ENCODE results near the gene PIK3R5.

Gene PIK3R5

GRCh38 chr17:8839410-8839935, 126.0 kb downstream of the PIK3R5 start:
- TF ChIP-seq GATA1 (IDR thresholded peaks at IDR 0.05; ENCODE audit: low read depth, low read length) (no peak), POLR2A (IDR thresholded peaks at IDR 0.05; ENCODE audit: low read length) (no peak)
- DNase-seq, result no peak

GRCh38 chr17:8838551-8839095, 126.9 kb downstream of the PIK3R5 start:
- no peak for DNase-seq

GRCh38 chr17:8837563-8838075, 127.9 kb downstream of the PIK3R5 start:
- no peak for DNase-seq
- TF ChIP-seq POLR2A (IDR thresholded peaks at IDR 0.05; ENCODE audit: low read length), result no peak
- TF ChIP-seq GATA1 (IDR thresholded peaks at IDR 0.05; ENCODE audit: low read depth, low read length), result no peak

More at GRCh38 chr17:8838551-8839095, 126.9 kb downstream of the PIK3R5 start:
- no peak for TF ChIP-seq GATA1 (IDR thresholded peaks at IDR 0.05; ENCODE audit: low read depth, low read length)
- no peak for TF ChIP-seq POLR2A (IDR thresholded peaks at IDR 0.05; ENCODE audit: low read length)

- TF ChIP-seq POLR2A (IDR thresholded peaks at IDR 0.05; ENCODE audit: low read length) (no peak), GATA1 (IDR thresholded peaks at IDR 0.05; ENCODE audit: low read depth, low read length) (no peak)
- DNase-seq, result no peak
Observed at GRCh38 chr17:8836821-8837562, 128.5 kb downstream of the PIK3R5 start.

GRCh38 chr17:8835631-8836364, 129.7 kb downstream of the PIK3R5 start:
- TF ChIP-seq POLR2A (IDR thresholded peaks at IDR 0.05; ENCODE audit: low read length), result no peak
- no peak for TF ChIP-seq GATA1 (IDR thresholded peaks at IDR 0.05; ENCODE audit: low read depth, low read length)
- DNase-seq, result no peak

GRCh38 chr17:8835106-8835505, 130.4 kb downstream of the PIK3R5 start:
- TF ChIP-seq POLR2A (IDR thresholded peaks at IDR 0.05; ENCODE audit: low read length), result no peak
- no peak for TF ChIP-seq GATA1 (IDR thresholded peaks at IDR 0.05; ENCODE audit: low read depth, low read length)
- no peak for DNase-seq

- peak; percentile 33 to 51 for DNase-seq
- TF ChIP-seq POLR2A (IDR thresholded peaks at IDR 0.05; ENCODE audit: low read length) (no peak), GATA1 (IDR thresholded peaks at IDR 0.05; ENCODE audit: low read depth, low read length) (no peak)
Observed at GRCh38 chr17:8832711-8833352, 132.7 kb downstream of the PIK3R5 start.

GRCh38 chr17:8831234-8831849, 134.2 kb downstream of the PIK3R5 start:
- no peak for DNase-seq

GRCh38 chr17:8830141-8830540, 135.4 kb downstream of the PIK3R5 start:
- no peak for TF ChIP-seq POLR2A (IDR thresholded peaks at IDR 0.05; ENCODE audit: low read length)
- TF ChIP-seq GATA1 (IDR thresholded peaks at IDR 0.05; ENCODE audit: low read depth, low read length), result no peak
- DNase-seq, result no peak

More at GRCh38 chr17:8831234-8831849, 134.2 kb downstream of the PIK3R5 start:
- TF ChIP-seq POLR2A (IDR thresholded peaks at IDR 0.05; ENCODE audit: low read length), result no peak
- TF ChIP-seq GATA1 (IDR thresholded peaks at IDR 0.05; ENCODE audit: low read depth, low read length), result no peak

- no peak for DNase-seq
- TF ChIP-seq POLR2A (IDR thresholded peaks at IDR 0.05; ENCODE audit: low read length) (no peak), GATA1 (IDR thresholded peaks at IDR 0.05; ENCODE audit: low read depth, low read length) (no peak)
Observed at GRCh38 chr17:8829036-8829941, 136.2 kb downstream of the PIK3R5 start.

Measured in erythroblast (primary cell).